Loucy (cell line): Measurements from ENCODE around the gene ABLIM1.

Experiments
- CTCF ChIP-seq: fragments of 200-600 bp; sonication (generic); conservative IDR thresholded peaks from 2 replicates; pipeline ENCODE4 v1.5.1; 2014; ENCODE audit warnings: mild to moderate bottlenecking, antibody characterized with exemption, low read length
- EZH2phosphoT487 ChIP-seq: fragments of 200-600 bp; IDR thresholded peaks from 2 replicates; pipeline ENCODE4 v1.6.1; 2018; ENCODE audit warnings: antibody characterized with exemption, mild to moderate bottlenecking, moderate library complexity, borderline replicate concordance

- TF ChIP-seq CTCF (no peak), EZH2phosphoT487 (no peak)
Observed at GRCh38 chr10:114634609-114634979, 23.5 kb downstream of the ABLIM1 start.
